Fibroblast of skin of left quadriceps (primary cell): Measurements from ENCODE around the gene MYO9A.

Experiments used
- DNase-seq, 2 experiments: peaks; one replicate each; pipeline ENCODE4 v3.0.0-alpha.2; 2013; ENCODE audit warnings: low read depth in 2 of 2

Gene MYO9A

DNA sequence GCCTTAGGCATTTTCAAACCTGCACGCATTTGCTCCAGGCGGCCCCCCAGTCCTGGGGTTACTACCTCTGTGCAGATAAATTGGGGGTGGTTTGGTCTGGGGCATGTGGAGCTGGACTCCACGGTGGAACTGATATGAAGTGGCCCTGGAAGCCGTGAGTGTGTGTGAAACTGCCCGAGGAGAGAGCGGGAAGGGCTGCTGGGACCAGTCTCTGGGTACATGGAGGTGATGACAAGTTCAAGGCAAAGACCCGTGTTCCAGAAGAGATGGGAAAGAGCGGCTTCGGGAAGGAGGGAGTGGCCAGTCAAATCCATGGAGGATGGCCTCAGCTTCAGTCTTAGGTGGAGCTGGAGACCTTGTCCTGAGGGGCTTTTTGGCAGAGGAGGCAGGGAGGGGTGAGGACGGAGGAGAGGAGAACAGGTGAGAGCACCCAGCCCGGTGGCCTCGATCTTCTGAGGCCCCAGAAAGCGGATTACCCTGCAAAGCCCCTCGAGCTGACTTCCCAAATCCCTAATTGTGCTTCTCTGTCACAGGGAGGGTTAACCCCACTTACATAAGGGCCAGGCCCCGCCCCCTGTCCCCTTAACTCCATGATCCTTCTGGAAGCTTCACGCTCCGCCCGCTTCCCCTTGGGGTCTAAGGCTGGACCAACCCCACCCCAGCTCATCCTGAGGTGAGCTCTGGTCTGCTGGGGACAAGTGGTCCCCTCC, 309.5 kb downstream of the MYO9A start:
- DNase-seq, result no peak

DNA sequence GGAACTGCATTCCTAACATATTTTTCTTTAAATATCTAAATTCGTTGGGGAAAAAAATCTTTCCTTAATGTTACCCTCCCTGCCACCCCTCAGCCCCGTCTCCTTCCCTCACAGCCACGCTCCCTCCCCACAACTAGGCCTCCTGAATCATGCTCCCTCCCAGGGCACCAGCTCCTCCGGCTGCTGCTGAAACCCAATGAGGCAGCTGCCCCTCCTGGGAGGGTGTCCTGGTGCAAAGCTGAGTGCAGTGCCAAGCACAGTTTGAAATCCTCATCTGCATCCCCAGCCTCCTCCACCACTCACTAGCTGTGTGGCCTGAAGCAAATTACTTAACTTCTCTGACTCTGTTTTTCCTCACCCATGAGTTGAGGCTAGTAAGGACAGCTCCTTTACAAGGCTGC, 310.3 kb downstream of the MYO9A start:
- no peak for DNase-seq

DNA sequence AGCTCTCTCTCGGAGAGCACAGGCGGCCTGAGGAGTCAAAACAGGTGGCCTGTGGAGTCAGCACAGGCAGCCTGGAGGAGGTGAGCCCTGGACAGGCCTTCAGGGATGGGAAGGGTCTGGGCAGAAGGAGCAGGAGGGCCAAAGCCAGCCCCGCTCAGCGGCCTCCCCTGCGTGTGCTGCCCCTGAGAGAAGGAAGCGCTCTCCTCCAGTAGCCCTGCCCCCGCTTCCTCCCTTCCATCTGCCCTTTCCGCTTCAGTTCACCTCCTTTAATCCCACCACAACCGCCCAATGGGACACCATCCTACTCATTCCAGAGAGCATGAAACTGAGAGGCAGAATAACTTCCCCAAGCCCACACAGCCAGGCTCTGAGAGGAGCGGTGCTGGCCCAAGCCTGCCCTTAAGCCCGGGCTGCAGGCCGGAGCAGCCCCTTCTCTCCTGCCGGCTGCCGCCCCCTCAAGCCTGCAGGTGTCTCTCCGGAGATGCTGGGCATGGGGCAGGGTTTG, 310.8 kb downstream of the MYO9A start:
- DNase-seq, result no peak

DNA sequence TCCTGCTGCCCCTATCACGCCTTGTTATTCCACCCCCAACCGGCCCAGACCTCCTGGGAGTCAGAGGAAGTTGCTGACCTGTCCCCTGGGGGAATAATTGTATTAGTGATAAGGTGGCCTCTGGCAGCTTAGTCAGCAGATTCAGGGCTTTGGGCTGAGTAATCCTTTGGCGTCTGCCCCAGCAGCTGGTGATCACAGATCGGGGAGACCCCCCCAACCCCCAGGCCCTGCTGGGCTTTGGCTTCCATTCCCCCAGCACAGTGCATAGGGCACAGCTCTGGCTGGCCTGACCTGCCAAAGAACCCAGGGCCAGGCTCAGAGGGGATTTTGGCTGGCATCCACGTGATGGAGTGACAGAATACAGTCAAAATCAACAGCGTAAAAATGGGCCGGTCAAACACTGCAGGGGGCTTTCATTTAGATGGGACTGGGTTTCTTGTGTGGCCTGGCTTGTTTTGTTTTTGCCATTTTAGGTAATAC, 311.5 kb downstream of the MYO9A start:
- DNase-seq, result no peak

DNA sequence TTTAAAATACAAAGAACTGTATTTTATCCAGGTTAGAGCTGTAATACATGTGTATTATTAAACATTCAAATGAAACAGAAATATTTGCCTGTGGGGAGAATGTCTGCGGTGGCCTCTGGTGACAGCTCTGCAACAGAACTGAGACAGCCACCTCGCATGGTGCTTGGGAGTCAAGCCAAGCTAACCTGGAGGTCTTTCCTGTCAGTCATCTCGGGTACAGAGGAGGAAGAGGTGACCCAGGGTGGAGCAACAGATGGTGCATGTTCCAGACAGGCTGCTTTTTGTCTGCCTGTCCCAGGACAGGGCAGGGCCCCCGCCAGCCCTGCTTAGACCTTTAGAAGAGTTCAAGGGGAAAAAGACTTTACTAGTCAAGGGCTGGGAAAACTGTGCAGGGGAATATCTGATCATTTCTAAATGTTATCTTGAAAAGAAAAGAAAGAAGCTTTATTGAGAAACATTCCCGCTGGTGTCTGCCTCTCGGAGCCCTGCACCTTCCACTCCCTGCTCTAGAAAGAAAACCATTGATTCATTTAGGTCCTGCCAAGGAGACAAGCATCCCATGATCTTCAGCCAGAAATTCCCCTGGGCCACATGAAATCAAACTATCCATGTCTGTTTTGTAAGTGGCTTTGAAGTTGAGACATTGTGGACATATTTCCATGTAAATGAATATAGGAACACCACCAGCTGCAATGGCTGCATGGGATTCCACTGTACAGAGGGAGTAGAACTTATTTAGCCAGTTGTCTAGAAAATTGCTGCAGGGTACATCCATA, 313.1 kb downstream of the MYO9A start:
- no peak for DNase-seq

DNA sequence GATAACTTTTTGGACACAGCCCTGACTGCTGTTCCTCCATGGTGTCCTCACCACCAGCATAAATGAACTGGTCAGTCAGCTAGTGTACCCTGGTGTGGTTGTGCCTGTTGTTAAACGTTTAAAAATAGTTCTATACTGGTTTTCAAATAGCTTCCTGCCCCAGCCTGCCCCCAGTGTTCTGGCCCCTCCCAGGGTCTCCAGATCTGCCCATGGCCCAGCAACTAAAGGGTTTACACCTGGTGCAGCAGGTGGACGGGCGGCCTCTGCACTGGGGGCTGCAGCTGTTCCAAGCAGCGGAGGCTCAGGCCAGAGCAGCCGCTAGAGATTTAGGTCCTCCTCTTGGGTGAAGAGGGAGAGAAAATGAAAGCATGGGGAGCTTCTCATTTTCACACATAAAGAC, 313.7 kb downstream of the MYO9A start:
- no peak for DNase-seq

DNA sequence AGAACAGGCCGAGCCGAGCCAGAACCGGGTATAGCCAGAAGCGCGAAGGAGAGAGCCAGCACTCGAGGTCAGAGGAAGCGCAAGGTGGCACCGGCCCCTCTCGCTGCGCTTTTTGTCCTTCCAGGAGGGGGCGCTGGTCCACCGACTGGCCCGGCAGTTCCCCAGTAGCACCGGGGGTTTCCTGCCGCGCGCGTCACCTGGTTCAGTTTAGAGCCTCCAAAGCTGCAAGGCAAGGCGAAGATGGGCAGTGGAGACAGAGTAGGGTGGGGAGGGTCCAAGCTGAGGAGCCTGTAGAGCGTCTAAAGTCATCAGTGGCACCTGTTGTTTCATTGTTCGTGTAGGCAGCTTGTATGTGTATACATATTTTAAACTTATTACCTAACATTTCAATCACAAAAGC, 315.2 kb downstream of the MYO9A start:
- no peak for DNase-seq

DNA sequence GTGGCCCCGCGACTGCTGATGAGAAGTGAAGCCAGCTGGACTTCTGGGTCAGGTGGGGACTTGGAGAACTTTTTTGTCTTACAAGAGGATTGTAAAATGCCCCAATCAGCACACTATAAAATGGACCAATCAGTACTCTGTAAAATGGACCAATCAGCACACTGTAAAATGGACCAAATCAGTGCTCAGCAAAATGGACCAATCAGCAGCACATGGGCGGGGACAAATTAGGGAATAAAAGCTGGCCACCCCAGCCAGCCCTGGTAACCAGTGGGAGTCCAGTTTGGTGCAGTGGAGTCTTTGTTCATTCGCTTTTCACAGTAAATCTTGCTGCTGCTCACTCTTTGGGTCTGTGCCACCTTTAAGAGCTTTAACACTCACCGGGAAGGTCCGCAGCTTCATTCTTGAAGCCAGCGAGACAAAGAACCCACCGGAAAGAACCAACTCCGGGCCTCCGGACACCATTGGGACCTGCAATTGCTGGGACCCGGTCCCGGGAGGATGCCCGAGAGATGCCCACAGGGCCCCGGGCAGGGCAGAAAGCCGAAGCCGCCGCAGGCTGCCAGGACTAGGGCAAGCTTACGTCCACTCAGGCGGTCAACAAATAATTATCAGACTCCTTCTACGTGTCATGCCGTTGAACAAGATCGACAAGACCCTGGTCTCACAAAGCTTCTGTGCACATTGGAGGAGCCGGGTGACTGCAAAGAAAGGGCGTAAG, 315.9 kb downstream of the MYO9A start:
- no peak for DNase-seq

DNA sequence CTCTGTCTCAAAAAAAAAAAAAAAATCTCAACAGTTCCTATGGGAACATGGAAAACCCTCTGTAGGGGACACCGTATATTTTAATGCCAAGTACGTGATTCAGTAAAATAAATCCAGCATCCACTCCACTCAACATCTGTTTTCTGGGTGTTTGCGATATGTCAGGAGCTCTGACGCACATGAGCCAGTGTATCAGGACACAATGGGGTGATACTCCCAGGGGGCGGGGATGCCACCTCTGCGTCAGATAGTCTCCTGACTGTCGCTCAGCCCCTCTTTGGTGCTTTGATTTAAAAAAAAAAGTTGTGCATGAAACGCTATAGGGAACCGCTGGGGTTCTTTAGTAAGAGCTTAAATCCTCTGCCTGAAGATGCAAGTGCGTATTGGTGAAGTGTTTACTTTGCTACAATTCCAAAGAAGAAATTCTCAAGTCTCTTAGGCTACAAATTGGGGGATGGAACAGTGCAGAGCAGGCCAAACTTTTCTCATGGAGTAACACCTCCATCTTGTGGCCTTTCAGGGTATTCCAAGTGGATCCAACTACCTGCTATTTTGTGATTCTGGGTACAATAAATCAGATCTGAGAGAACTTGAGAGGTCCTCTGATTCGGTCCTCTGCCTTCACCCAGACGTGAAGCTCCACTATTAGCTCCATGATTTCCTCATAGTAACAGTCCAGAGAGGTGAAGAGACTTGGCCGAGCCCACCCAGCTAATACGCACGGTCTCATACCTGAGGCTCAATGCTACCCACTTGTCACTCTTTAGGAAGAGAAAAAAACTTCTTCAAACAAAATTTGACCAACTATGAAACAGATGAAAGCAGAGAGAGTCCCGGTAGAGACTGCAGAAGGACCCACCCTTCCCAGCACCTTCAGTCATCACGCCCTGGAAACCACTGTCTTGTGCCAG, 316.9 kb downstream of the MYO9A start:
- peak; percentile 54 to 65 for DNase-seq

DNA sequence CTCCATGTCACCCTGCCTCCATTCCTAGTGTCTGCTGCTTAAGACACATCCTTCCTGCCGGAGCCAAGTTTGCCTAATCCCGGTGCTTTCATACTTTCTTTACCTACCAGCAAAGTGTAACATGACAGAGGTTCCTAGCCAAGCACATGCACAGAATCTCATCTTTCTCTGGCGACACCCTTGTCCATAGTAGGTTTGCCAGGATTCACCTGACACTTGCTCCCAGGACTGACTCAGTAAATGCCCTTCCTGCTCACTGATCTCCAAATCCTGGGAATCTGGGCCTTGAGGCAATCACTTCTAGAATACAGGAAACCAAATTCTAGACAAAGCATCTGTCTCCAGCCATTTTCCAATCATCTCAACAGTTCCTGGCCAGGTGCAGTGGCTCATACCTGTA, 317.8 kb downstream of the MYO9A start:
- DNase-seq, result no peak

DNA sequence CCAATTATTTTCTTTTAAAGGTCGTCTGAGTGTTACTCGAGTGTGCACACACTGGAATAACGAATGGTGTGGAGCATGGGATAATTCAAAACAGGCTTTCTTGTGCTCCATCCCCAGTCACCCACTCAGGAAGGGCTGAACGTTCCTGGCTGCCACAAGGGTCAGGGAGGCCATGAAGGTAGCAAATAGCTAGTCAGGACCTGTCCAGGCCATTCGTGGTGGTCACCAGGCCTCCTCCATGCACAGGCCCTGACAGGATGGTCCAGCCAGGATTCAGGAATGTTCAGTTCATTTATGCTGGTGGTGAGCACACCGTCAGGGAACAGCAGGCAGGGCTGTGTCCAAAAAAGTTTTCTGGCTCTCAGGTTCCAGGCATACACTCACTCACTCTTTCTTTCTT, 319.3 kb downstream of the MYO9A start:
- no peak for DNase-seq

DNA sequence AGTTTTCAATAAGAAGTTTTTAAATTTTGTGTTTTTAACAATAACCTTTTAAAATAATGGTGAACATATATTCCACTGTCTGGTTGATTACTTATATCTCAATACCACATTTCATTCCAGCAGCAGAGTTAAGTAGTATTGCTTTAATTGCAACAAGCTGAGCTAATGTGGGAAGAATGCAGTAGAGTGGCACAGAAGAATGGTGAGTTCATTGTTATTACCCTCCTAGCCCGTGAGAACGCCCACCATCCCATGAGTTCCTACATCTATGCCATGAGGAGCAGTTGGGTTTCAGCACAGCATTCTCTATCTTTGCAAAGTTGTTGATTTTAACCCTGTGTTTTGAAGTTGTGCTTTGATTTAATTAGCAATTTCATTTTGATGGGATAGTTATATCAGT, 325.4 kb downstream of the MYO9A start:
- DNase-seq, result no peak

DNA sequence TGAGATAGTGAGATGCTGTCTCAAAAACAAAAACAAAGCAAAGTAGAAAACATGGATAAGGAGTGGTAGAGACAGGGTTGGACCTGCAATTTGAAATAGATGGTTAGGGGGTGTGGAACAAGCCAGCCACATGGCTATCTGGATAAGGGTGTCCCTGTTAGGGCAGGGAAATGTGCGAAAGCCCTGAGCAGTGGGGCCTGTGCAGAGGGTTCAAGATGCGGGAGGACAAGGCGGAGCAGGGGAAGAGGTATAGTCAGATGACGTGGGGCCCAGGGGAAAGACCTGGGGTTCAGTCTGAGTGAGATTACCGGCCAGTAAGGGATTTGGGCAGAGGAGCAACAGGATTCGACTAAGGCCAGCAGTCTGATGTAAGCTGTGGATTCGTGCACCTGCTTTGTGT, 326.0 kb downstream of the MYO9A start:
- no peak for DNase-seq

DNA sequence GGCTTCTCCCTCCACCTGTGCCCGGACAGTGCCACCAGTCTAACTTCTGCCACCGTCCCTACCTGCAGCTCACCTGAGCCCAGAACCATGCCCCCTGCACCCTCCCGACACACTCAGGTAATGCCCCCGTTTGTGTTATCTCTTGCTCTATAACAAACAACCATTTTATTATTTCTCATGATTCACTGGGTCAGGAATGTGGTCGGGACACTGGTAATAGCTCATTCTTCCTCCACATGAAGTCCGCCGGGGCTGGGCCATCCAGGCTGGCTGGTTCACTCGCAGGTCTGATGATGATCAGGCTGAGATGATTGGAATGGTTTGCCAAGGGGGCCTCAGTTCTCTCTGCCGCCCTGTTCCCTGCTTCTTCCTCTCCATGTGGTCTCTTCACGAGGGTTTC, 327.9 kb downstream of the MYO9A start:
- DNase-seq, result no peak

DNA sequence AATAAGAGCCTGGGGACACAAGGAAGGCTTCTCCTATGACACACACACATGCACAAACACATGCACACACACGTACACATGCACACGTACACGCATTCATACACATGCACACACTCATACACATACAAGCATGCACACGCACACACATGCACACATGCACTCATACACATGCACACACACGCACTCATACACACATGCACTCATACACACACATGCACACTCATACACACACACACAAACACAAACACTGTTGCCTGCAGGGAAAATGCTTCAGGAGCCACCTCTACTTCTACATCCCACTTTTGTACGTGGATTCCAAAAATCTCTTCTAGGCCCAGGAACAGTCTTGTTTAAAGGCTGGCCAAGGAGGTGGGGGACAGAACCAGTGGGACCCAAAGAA, 328.3 kb downstream of the MYO9A start:
- DNase-seq, result no peak

DNA sequence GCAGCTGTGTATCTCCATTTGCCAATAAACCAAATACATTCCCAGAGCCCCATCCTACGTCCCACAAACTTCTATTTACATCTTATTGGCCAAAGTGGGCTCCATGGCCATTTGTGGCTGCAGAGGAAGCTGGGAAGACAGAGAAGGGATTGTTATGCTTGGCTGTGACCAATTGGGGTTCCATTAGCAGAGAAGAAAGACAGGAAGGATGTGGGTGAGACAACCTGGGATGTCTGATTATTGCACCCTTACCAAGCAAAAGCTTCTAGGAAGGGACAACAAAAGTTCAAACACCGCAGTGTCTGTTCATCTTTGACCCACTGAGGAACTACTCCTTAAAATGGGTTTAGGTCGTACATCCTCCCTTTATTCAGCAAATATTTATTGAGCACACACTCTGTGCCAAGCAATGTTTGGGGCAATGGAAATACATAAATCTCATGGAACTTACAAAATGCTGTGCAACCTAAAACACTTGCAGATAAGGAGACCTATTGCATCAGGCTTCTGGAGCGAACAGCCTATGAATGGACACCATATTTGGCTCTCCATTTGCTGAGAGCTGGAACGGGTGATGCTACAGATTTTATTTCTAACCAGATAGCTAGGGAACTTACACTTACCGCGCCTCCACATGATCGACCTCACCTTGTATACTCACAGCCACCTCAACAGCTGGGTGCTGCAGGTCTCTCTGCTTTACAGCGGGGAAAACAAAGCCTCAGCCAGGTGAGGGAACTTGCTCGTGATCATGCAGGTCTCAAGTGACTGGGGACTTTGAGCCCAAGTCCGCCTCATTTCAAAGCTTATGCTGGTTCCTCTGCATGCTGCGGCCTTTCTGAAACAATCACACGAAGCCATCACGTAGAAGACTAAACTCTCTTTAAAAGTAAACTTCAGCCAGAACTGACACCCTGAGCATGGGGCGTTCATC, 329.0 kb downstream of the MYO9A start:
- no peak for DNase-seq

DNA sequence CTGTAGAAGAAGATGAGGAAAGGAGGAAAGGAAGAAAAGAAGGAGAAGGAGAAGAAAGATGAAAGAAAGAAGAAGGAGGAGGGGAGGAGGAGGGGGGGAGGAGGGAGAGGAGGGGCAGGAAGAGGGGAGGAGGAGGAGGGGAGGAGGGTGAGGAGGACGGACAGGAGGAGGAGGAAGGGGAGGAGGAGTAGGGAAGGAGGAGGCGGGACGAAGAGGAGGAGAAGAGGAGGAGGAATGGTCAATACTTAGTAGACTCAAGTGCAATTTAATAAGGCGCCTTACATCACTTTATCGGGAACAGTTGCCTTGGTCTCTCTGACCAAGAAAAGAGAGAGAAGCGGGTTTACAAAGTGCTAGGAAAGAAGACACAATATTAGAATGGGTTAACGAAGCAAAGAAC, 331.3 kb downstream of the MYO9A start:
- DNase-seq, result no peak

DNA sequence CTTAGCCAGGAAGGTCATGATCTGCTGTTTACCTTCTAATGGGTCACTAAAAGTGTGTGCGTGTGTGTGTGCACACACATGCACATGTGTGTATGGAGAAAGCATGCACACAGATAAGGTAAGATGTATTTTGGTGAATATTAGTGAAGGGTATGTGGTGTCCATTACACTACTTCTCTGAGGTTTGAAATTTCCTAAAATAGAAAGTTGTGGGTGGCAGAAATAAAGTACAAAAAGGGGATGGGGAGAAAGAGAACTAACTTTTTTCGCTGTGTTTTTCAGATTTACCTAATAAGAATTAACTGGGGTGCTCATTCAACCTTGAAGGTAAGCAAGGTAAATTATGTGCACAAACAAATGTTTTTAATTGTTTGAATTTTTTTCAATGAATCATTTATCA, 332.0 kb downstream of the MYO9A start:
- no peak for DNase-seq

DNA sequence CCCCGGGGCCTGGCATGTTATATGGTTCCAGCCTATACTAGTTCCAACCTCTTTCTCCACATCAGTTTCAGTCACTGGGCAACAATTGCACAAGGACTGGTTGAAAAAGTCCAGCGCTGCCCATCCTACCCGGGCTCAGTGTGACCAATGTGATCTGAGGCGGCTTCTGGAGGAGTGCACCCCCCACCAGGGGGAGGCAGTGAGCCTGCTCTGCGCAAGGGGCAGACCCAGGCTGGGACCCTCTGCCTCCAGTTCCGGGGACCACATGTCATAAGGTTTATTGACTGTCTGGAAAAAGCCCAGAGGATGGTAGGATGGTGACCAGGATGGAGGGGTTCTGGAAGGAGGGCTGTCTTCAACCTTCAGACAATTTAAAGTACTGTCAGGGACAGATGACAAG, 333.2 kb downstream of the MYO9A start:
- no peak for DNase-seq

DNA sequence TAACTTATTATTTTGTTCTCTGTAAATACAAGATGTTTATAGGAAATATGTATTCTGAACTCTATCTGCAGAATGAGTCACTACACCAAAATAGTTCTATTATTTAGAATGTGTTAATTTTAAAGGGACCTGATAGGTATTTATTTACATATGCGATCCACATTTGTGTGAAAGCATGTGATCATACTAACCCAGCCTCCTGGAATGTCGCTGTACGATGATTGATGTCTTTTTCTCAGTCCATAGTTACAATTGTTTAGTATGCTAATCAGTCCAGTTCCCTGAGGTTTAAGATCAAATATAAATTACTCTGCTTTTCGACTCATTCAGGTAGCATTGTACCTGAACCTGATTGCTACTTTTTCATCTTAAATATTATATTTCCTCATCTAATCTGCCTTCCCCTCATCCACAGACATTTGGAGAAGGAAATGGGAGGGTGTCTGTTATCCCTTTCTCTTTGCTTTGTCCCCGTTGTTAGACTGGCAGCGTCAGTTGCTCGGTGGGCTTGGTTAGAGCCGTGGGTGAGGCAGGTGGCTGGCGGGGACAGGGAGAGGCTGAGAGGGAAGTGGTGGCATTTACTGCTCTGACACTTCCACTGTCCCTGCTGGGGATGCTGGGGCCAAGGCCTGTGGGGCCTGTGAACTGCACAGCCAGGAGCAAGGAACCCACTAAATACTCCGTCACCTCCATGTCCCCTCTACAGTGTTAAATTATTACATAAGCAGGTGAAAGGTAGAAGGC, 335.4 kb downstream of the MYO9A start:
- no peak for DNase-seq
